ENCODE measurements around the gene CASD1. TPM values are rescaled to one million over a fixed set of nuclear protein-coding genes. Genes with fewer than 3 reads are reported as not detected.
A peak's percentile ranks its signal among the peaks of the same experiment; 100 is the strongest.

CASD1 gene
- total RNA-seq = 10 to 100 TPM; 40.4 to 68.8 TPM
- 51.4 TPM for polyA plus RNA-seq (2013, experiment 1 of 2)
- 47.6 TPM for polyA plus RNA-seq (2013, experiment 2 of 2)
- long read RNA-seq, experiment 1, partial matches to known transcripts = 5 of 20 reads
- long read RNA-seq, experiment 1, other reads (novel, unspliced or antisense) = 11 of 20 reads
- long read RNA-seq, experiment 2, transcript CASD1-201 (18 exons, 3,942 nt) = major isoform, 56 of 101 reads
- long read RNA-seq, experiment 2, partial matches to known transcripts = 20 of 101 reads
- long read RNA-seq, experiment 2, other reads (novel, unspliced or antisense) = 23 of 101 reads
- long read RNA-seq, experiment 3, transcript CASD1-201 (18 exons, 3,942 nt) = major isoform, 20 of 36 reads
- long read RNA-seq, experiment 3, partial matches to known transcripts = 6 of 36 reads
- long read RNA-seq, experiment 3, other reads (novel, unspliced or antisense) = 10 of 36 reads
- long read RNA-seq, experiment 4, partial matches to known transcripts = 2 of 5 reads
- long read RNA-seq, experiment 4, other reads (novel, unspliced or antisense) = 1 of 5 reads

DNA sequence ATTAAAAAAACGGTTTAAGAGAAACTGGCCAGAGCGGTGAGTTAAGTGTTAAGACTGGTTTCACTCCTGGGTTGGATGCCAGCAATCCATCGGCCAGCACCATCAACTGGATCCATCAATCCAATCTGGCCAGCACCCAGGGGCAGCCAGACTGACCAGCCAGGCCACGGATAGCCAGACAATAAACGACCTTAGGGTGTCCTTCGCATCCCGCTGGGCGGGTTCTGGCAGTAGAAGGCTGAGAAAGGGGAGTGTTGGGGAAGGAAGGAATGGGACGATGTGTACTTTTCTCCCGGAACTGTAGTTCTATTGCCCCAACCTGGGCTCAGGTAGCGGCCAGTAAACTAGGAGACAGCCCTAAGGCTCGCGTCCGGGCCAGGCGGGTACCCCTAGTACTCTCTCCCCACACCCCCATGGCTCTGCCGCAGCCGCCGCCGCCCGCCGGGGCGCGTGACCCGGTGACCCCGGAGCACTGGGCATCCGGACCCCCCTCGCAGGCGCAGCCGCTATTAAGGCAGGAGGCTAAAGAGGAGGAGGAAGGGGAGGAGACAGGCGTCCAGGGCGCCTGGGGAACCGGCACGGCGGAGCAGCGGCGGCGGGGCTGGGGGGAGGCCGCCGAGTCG is at the start of gene CASD1:
CASD1 (plus strand) TSS at position 546 of the 623 bp plus-strand sequence. CDS start 276 bp downstream, outside the sequence.
- TF ChIP-seq, protein P1, sequence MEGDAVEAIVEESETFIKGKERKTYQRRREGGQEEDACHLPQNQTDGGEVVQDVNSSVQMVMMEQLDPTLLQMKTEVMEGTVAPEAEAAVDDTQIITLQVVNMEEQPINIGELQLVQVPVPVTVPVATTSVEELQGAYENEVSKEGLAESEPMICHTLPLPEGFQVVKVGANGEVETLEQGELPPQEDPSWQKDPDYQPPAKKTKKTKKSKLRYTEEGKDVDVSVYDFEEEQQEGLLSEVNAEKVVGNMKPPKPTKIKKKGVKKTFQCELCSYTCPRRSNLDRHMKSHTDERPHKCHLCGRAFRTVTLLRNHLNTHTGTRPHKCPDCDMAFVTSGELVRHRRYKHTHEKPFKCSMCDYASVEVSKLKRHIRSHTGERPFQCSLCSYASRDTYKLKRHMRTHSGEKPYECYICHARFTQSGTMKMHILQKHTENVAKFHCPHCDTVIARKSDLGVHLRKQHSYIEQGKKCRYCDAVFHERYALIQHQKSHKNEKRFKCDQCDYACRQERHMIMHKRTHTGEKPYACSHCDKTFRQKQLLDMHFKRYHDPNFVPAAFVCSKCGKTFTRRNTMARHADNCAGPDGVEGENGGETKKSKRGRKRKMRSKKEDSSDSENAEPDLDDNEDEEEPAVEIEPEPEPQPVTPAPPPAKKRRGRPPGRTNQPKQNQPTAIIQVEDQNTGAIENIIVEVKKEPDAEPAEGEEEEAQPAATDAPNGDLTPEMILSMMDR (conservative IDR thresholded peaks at IDR 0.05) = no peak
- peaks cover 4% of the 10 kb centered on the region for H3K4me1 ChIP-seq (ENCODE audit: control insufficient read depth, insufficient read depth, low read length)
- peak within 1 kb of the TSS; percentile 72 for H3K4me3 Mint-ChIP-seq
- DNase-seq = peak; percentile 85
- no peaks in the 10 kb centered on the region for H3K27me3 ChIP-seq (ENCODE audit: control insufficient read depth, insufficient read depth, low read length, poor library complexity, severe bottlenecking)
- 10 to 18% methylated on average over 15 to 40 of the region's 40 CpGs for WGBS, 2 experiments (ENCODE audit: insufficient coverage in 1 of 2, insufficient read length in 1 of 2)
- peak within 1 kb of the TSS; percentile 62 for H3K27ac Mint-ChIP-seq
- no peaks in the 10 kb centered on the region for H3K27me3 Mint-ChIP-seq (ENCODE audit: insufficient read depth)
- peak within 1 kb of the TSS; percentile 94 for H3K27ac ChIP-seq (ENCODE audit: low read depth, low read length)
- H3K4me3 ChIP-seq (ENCODE audit: low read length) = peak within 1 kb of the TSS; percentile 95
- no peaks in the 10 kb centered on the region for H3K36me3 ChIP-seq (ENCODE audit: control insufficient read depth, insufficient read depth, low read length)
- H3K9me3 Mint-ChIP-seq = no peaks in the 10 kb centered on the region
- H3K9me3 ChIP-seq (ENCODE audit: control insufficient read depth, low read length) = no peaks in the 10 kb centered on the region
- H3K9ac ChIP-seq (ENCODE audit: extremely low read depth, low read length, poor library complexity, severe bottlenecking) = peak within 1 kb of the TSS; percentile 73
- peaks cover 30% of the 10 kb centered on the region for H3K4me1 Mint-ChIP-seq
- no peaks in the 10 kb centered on the region for H3K36me3 Mint-ChIP-seq (ENCODE audit: low read depth)

DNA sequence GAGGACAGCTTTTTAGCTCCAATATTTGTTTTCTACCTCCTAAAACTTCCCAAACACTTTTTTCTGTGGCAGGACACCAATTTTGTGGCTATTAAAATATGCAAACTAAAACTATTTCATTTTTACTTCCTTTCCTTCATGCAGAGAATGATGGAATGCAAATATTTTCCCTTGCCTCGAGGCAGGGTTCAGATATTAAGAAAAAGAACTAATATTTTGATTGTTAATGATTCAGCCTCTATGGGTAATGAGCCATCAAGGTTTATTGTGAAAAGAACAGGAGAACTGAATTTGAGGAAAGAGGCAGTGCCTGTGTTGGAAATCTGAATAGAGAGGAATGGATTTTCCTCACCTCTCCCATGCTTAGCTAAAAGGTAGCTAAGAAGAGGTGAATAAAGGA is 43.1 kb upstream of the CASD1 start:
- Histone ChIP-seq H3K4me3 (ENCODE audit: low read length) (no peak overlapping the region), H3K36me3 (ENCODE audit: control insufficient read depth, insufficient read depth, low read length) (no peaks in the 10 kb centered on the region), H3K27ac (ENCODE audit: low read depth, low read length) (no peak overlapping the region), H3K4me1 (ENCODE audit: control insufficient read depth, insufficient read depth, low read length) (no peaks in the 10 kb centered on the region), H3K9ac (ENCODE audit: extremely low read depth, low read length, poor library complexity, severe bottlenecking) (no peak overlapping the region), H3K9me3 (ENCODE audit: control insufficient read depth, low read length) (peaks cover 4% of the 10 kb centered on the region), H3K27me3 (ENCODE audit: control insufficient read depth, insufficient read depth, low read length, poor library complexity, severe bottlenecking) (no peaks in the 10 kb centered on the region)
- no peaks in the 10 kb centered on the region for H3K36me3 Mint-ChIP-seq (ENCODE audit: low read depth)
- H3K4me3 Mint-ChIP-seq = no peak overlapping the region
- H3K4me1 Mint-ChIP-seq = no peaks in the 10 kb centered on the region
- no peak overlapping the region for H3K27ac Mint-ChIP-seq
- TF ChIP-seq, protein P1 (conservative IDR thresholded peaks at IDR 0.05) = no peak
- no peak for DNase-seq
- 96% methylated on average over 1 of the region's 1 CpG; no CpG with 5 or more reads in 1 of the 2 experiments for WGBS, 2 experiments (ENCODE audit: insufficient coverage in 1 of 2, insufficient read length in 1 of 2)
- no peaks in the 10 kb centered on the region for H3K27me3 Mint-ChIP-seq (ENCODE audit: insufficient read depth)
- no peaks in the 10 kb centered on the region for H3K9me3 Mint-ChIP-seq

DNA sequence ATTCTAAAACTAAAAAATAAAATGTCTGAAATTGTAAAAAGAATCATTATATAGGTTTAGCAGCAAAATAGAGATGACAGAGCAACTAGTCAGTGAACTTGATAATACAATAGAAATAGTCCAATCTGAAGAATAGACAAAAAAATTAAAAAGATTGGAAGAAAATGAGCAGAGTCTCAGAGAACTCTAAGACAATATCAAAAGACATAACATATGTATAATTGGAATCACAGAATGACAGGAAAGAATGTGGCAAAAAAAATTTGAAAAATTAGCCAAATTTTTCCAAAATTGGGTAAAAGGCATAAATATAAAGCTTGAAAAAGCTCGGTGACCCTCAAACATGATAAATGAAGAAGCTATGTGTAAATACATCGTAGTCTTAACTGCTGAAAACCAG is 38.0 kb upstream of the CASD1 start:
- Histone ChIP-seq H3K36me3 (ENCODE audit: control insufficient read depth, insufficient read depth, low read length) (no peaks in the 10 kb centered on the region), H3K9me3 (ENCODE audit: control insufficient read depth, low read length) (no peaks in the 10 kb centered on the region), H3K4me1 (ENCODE audit: control insufficient read depth, insufficient read depth, low read length) (no peaks in the 10 kb centered on the region), H3K27ac (ENCODE audit: low read depth, low read length) (no peak overlapping the region), H3K27me3 (ENCODE audit: control insufficient read depth, insufficient read depth, low read length, poor library complexity, severe bottlenecking) (peaks cover 45% of the 10 kb centered on the region), H3K9ac (ENCODE audit: extremely low read depth, low read length, poor library complexity, severe bottlenecking) (no peak overlapping the region), H3K4me3 (ENCODE audit: low read length) (no peak overlapping the region)
- WGBS, 2 experiments (ENCODE audit: insufficient coverage in 1 of 2, insufficient read length in 1 of 2) = 83 to 93% methylated on average over 1 to 2 of the region's 2 CpGs
- Mint-ChIP-seq H3K27ac (no peak overlapping the region), H3K27me3 (ENCODE audit: insufficient read depth) (peaks cover 38% of the 10 kb centered on the region), H3K4me3 (no peak overlapping the region), H3K4me1 (peaks cover 2% of the 10 kb centered on the region), H3K36me3 (ENCODE audit: low read depth) (no peaks in the 10 kb centered on the region), H3K9me3 (no peaks in the 10 kb centered on the region)
- no peak for DNase-seq
- TF ChIP-seq, protein P1 (conservative IDR thresholded peaks at IDR 0.05) = no peak
